GM18870 (cell line): ENCODE data around the gene OR10T2.
"Not testable (repeated sequence)": the region's sequence is repeated elsewhere in the genome, so short reads cannot be mapped to it uniquely, and the experiment has no call there.

Source experiments
- ATAC-seq: cut with Tn5 transposase; IDR thresholded peaks from one replicate; pipeline ENCODE4 v1.9.1; 2021; ENCODE audit warnings: moderate library complexity; ENCODE audit not compliant: unreplicated experiment

Gene OR10T2, protein sequence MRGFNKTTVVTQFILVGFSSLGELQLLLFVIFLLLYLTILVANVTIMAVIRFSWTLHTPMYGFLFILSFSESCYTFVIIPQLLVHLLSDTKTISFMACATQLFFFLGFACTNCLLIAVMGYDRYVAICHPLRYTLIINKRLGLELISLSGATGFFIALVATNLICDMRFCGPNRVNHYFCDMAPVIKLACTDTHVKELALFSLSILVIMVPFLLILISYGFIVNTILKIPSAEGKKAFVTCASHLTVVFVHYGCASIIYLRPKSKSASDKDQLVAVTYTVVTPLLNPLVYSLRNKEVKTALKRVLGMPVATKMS

DNA sequence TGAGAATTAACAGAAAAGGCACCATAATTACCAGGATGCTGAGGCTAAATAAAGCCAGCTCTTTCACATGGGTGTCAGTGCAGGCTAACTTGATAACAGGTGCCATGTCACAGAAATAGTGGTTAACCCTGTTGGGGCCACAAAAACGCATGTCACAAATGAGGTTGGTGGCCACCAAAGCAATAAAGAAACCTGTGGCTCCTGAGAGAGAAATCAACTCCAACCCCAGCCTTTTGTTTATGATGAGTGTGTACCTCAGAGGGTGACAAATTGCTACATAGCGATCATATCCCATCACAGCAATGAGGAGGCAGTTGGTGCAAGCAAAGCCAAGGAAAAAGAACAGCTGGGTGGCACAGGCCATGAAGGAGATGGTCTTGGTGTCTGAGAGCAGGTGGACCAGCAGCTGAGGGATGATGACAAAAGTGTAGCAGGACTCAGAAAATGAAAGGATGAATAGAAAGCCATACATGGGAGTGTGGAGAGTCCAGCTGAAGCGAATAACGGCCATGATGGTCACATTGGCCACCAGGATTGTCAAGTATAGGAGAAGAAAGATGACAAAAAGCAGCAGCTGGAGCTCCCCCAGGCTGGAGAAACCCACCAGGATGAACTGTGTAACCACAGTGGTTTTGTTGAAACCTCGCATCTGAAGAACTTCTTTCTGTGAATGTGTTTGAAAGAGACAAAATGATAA is at the start of gene OR10T2:
Gene OR10T2, minus strand, starts transcription at position 649 of the 697 bp plus-strand sequence. Its CDS starts 0 bp downstream, at position 649.
- ATAC-seq: no peak

DNA sequence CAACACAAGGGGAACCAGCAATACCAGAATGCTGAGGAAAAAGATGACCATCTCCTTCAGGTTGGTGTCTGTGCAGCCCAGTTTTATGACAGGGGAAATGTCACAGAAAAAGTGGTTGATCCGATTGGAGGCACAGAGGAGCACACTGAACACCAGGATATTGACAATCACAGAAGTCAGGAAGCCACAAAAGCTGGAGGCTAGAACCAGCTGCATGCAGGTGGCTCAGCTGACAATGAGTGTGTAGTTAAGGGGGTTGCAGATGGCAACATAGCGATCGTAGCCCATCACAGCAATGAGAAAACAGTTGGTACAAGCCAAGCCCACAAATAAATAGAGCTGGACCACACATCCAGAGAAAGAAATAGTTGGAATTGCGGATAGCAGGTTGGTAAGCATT is 46.1 kb upstream of the OR10T2 start:
- ATAC-seq: no peak

DNA sequence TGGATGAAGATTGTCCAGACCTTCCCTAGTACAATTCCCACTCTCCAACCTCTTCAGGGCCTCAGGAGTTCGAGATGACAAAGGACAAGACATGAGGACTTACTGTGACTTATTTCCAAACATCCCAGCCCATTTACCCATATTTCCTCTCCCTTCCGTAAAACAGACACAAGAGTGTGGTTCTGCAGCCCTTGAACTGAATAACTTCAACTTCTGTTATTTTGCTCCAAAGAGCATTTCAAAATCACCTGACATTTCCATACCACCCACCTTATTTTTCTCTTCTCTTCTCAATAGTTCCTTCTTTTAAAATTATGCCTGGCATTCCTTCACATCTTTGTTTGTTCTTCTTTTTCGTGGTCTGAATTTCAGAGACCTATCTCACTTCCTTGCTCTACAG is 35.5 kb upstream of the OR10T2 start:
- ATAC-seq: no peak

DNA sequence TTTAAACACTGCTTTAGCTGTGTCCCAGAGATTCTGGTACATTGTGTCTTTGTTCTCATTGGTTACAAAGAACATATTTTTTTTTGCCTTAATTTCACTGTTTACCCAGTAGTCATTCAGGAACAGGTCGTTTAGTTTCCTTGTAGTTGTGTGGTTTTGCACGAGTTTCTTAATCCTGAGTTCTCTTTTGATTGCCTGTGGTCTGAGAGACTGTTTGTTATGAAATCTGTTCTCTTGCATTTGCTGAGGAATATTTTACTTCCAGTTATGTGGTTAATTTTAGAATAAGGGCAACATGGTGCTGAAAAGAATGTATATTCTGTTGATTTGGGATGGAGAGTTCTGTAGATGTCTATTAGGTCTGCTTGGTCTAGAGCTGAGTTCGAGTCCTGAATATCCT is 30.9 kb upstream of the OR10T2 start:
- ATAC-seq: not testable (repeated sequence)

DNA sequence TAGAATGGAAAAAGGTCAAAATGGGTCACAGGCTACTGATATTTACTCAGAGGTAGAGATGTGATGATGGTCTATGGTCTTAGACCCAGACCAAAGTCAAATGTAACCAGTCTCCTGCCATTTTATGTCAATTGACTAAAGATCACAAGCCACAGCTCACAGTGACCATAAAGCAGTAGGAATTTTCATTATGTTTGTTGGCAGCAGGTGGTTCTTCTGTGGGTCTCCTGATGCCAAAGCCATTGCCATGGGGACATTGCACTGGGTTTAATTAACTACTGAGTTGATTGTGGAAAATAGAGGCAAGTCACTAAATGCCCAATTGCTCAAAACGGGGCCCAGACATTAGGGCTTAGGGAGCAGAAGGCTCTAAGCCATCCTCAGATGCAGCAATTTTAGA is 26.9 kb upstream of the OR10T2 start, which contains the start of gene OR10K2:
Gene OR10K2, minus strand, starts transcription at position 101 of the 400 bp plus-strand sequence. CDS start 5,371 bp downstream, outside the sequence.
- no peak for ATAC-seq

DNA sequence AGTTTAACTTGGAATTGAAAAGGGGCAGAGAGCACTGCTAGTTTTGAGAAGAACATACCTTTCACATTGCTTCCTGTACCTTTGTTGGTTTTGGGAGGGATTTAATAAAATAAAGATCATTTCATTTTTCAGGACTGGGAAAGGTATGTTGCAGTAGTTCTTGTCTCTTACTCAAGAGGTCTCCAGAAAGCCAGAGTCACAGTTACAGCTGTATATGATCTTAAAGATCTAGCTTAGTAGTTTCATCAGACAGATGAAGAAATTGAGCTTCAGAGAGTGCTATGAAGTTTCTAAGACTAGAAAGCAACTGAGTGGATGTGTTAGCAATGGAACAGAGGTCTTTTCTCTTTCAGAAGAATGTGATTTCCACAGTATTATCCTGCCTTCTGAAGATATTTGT is 25.8 kb upstream of the OR10T2 start:
- ATAC-seq: no peak

DNA sequence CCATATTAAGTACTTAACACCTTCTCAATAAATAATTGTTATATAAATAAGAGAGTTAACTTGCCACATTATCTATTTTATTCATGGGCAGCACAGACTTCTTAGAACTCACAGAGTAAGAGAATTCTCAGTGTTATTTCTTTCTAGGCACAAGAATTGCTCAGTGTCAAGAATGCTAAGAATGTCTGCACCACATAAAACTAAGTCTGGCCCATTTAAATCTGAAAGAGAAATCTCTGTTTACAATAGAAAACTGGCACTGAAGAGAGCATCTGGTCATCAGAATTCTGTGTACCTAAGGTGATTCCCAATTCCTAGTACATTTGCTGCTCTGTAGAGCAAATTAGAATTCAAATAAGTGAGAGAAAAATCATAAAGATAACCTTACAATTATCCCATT is 22.9 kb upstream of the OR10T2 start:
- no peak for ATAC-seq

DNA sequence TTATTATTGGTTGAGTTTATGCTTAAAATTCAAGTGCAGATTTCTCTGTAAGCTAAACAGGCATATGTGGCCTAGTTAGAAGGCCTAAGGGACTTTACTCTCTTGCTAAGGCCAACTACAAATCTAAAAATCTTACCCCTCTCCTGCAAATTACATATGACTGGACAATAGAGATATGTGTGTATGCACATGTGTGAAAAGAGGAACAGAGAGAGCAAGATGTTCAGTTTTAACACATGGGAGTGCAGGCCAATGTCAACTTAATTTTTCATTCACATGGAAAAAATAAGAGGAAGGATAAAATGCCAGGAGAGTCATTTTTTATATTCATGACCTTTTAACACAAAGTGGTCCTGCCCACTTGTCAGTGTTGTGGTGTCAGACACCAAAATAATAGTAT is 18.3 kb upstream of the OR10T2 start:
- no peak for ATAC-seq

DNA sequence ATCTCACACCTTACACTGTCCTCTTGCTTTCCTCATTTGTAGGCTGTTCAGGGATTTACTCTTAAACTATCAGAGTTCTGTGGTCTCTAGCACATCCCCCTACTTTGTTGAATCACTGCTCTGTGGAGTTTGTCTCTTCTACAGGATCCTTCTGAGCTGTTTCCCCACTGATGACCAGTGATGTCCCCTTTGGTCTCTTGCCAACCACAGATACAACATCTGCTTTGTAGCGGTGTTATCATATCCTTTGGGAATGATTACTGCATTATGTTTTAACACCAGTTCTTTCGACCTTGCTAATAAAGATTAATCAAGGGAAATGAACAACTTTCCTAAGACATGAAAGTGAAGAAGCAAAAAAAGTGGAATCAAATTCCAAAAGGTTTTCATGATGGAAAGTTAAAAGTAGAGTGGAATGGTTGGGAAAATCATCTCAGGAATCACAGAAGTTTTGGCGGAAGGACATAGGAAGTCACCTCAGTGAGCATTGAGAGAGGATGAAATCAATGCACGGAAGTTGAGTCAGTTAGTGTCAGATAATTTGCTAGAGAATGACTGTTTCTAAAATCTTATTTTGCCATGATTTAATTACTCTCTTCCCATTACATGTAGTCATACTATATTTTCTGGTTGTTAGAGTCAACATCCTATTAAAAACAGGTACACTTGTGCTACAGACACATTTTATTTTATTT is 15.5 kb upstream of the OR10T2 start:
- no peak for ATAC-seq

DNA sequence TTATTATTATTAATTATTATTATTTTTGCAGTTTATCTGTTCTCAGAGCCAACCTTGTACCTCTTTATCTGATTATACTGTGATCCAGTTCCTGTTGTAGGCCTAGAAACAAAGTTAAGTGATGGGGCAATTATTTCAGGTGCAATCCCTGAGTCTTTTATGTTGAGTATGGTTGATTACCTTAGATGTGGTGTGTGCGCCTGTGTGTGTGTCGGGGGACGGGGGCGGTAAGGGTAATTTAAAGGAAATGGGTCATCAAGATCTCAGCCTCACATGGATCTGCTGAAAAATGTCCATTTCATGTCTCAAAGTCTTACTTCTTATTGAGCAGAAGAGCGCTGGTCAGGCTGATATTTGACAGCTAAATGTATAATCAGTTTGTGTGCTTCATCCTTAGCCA is 7.8 kb upstream of the OR10T2 start:
- no peak for ATAC-seq

DNA sequence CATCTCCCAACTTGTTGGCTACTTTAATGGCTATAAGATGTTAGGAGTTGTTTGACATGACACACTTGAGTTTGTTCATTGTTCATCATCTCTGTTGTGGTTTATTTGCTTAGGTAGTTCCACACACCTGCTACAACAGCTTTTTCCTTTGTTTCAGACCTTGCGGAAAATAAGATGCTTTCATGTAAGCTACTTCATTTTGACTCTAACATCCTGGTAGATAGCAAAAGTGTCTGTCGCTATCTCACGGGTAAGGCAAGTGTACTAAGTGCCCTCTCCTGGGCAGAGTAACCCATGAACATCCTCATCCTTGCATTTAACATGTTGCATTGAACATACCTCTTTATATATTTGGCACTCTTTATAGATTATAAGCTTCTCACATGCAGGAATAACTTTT is 1.6 kb upstream of the OR10T2 start:
- ATAC-seq: no peak

DNA sequence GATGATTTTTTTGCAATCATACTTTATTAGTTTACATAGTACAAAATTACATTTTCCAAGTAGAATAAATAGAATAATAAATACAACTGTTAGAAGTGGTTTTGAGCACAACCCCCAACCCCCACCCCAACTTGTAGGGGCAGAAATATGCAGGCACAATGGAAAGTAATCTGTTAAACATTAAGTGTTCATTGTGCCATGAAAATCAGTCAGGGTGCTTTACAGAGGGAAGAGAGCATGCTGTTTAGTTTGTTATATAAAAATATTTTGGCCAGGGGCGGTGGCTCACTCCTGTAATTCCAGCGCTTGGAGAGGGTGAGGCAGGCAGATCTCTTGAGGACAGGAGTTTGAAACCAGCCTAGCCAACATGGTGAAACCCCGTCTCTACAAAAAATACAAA is 2.6 kb downstream of the OR10T2 start:
- no peak for ATAC-seq

DNA sequence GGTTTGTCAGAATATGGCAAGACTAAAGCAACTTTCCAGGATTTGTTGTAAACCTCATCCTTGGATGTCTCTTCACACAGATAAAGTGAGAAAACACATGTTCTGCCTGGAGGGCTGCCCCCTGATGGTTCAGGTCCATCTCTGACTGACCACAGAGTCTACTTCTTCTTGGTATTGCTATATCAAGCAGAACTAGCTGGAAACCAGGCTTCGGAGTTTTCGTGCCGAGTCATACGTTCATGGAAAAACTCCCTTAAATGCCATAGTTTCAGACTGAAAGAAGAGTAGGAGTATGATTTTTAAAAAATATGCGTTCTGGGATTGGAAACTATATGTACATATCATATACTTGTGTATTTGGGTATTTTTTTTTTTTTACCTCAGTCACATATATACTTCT is 5.8 kb downstream of the OR10T2 start:
- ATAC-seq: no peak

DNA sequence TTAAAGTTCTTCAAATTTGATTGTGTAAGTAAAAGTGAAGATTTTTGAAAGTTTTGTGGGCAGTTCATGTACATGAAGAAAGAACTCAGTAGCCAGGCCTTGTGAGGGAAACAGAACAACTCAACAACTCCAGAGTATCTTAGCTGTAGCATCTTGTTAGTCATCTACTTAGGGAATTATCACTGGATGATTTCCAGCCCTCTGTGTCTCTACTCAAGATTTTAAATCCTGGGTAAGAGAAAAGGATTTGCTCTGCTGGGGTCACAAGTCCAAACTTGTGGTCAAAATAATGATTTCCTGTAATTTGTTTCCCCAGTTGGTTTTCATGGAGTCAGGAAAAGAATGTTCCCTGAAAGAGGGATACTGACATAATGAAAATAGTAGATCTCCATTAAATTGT is 8.2 kb downstream of the OR10T2 start:
- no peak for ATAC-seq

DNA sequence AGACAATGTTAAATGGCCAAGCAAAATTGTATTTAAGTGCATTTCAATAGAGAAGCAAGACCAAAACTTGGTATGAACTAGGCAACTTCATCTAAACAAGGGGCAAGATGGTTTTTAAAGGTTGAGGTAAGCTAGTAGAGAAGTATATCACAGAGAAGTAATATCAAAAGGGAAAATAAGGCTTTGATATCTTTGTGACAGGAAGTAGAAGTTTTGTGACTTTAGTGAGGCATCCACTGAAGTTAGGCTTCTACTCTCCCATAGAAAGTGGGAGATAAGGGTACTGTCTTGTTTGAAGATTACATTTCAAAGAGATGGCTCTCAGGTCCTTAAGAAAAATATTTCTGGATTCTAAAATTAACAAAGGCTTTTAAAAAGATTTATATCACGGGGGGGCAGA is 8.9 kb downstream of the OR10T2 start:
- ATAC-seq: no peak

DNA sequence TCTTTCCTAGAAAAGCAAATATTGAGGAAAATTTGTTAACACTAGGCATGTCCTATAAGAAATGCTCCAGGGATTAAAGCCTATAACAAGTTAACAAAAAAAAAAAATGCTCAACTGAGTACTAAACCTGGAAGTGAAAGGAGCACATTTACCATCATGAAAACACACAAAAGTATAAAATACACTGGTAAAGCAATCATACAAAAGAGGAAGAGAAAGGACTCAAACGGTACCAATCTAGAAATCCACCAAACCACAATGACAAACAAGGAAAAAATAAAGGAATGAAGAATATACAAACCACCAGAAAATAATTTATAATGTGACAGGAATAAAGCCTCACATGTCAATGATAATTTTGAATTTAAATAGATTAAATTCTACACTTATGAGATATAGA is 24.4 kb downstream of the OR10T2 start:
- no peak for ATAC-seq

DNA sequence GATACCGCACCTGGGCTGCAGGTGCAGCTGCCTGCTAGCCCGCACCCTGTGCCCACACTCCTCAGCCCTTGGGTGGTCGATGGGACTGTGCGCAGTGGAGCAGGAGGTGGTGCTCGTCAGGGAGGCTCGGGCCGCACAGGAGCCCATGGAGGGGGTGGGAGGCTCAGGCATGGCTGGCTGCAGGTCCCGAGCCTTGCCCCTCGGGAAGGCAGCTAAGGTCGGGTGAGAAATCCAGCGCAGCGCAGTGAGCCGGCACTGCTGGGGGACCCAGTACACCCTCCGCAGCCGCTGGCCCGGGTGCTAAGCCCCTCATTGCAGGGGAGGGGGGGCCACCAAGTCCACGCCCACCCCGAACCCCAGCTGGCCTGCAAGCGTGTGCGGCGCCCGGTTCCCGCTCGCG is 25.2 kb downstream of the OR10T2 start:
- not testable (repeated sequence) for ATAC-seq

DNA sequence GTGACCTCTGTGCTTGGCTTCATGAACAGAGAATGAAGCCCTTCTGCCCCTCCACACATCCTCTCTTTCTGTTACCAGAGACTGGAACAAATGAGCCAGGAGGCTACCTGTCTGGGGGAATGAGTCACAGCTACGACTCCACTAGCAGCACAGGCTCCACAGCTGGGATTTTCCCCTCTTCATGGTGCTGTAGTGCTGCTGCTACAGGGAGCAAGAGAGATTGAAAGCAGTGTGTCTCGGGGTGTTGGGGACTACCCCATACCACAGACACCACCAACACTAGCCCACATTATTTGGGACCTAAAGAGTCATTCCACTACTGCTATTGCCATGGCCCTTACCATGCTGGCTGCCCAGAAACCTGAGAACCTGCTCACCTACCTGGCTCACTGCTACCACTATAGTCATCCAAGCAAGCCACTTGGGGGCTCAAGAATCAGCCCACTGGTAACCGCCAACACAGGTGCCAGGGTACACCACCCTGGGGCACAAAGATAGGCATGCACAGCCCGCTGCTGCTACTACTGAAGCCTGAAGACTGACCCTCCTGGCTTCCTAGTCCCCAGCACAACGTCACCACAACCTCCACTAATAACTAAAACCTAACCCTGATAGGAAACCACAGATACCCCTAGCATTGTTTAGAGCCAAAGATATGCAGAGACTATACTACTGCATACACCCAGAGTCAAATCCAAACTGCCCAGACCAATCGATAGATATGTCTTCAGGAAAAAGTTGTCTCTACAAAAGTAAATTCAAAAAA is 27.9 kb downstream of the OR10T2 start:
- ATAC-seq: peak; percentile 96

DNA sequence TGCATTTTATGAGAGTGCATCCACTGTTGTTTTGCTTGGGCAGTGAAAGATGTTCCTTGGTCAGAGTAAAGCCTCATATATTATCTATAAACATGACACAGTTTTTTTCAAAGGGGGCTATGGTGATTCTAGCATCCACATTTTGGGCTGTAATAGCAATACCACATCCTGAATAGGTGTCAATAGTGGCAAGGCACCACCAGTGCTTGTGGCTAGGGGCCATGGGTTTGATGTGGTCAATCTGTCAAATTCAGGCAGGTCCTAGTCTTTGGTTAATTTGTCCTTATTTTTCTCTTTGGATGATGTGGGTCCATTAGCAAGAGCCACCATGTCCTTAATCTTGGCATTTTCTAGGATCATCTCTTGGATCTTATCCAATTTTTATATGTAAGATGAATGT is 32.5 kb downstream of the OR10T2 start:
- no peak for ATAC-seq

DNA sequence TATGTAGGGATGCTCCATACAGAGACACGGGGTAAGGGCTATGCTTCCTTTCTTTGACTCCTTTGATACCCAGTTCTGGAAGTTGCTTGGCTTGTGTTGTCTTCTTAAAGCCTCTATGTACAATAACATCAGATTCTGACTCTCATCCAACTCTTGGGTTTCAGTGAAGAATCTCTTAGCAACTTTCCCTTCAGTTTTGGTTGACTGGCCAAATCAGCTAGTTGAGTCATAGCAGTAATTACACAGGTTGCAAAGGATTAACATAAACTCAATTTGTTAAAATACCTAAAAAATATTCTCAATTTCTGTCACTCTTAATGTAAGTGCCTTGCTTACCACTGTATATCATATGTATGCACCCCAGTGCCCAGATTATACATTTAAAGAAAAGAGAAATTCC is 36.3 kb downstream of the OR10T2 start:
- no peak for ATAC-seq

DNA sequence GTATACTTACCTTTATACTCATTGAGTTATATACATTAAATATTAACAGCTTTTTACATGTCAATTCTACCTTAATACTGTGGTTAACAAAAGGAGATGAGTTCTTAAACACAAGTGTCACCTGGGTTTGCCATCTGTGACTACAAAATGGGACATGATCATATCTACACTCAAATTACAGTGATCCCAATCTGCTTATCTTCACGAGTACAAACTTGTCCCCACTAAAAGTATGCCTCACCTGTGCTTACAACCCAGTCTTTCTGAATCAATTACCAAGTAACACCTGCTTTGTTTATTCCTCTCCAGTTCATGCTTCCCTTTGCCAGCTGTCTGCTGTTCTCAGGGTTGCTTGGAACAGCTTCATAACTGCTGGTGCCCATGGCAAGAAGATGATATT is 36.8 kb downstream of the OR10T2 start:
- no peak for ATAC-seq
